Mesenchymal stem cell (in vitro differentiated cells and primary cell): Measurements from ENCODE around the gene GLIS2.

Experiments used
- DNase-seq: peaks from one replicate; pipeline ENCODE4 v3.0.0-alpha.2; 2013
- H2AFZ ChIP-seq: one replicate; pipeline ENCODE4 v1.6.1; 2013; ENCODE audit warnings: low read depth, mild to moderate bottlenecking, control low read depth, inconsistent platforms, low read length, moderate library complexity
- H2AK5ac ChIP-seq: 2 replicates; pipeline ENCODE4 v1.6.1; 2013; ENCODE audit warnings: low read length, moderate library complexity, mild to moderate bottlenecking, inconsistent platforms; ENCODE audit not compliant: severe bottlenecking
- H2BK120ac ChIP-seq: one replicate; pipeline ENCODE4 v1.6.1; 2013; ENCODE audit warnings: low read depth, mild to moderate bottlenecking, inconsistent platforms, low read length, moderate library complexity
- H2BK12ac ChIP-seq, 2 experiments: one replicate each; pipeline ENCODE4 v1.6.1; 2013; ENCODE audit warnings: inconsistent platforms in 2 of 2, low read length in 2 of 2, mild to moderate bottlenecking in 2 of 2, moderate library complexity in 2 of 2, control low read depth in 1 of 2
- H2BK15ac ChIP-seq: one replicate; pipeline ENCODE4 v1.6.1; 2013; ENCODE audit warnings: mild to moderate bottlenecking, low read depth, inconsistent platforms; ENCODE audit not compliant: poor library complexity, severe bottlenecking
- H2BK5ac ChIP-seq: 2 replicates; pipeline ENCODE4 v1.6.1; 2013; ENCODE audit warnings: low read depth, mild to moderate bottlenecking, low read length, control low read depth, inconsistent platforms; ENCODE audit not compliant: poor library complexity, severe bottlenecking
- H3K14ac ChIP-seq, 2 experiments: one replicate each; pipeline ENCODE4 v1.6.1; 2013; ENCODE audit warnings: inconsistent platforms in 2 of 2, low read length in 2 of 2, control low read depth in 1 of 2, mild to moderate bottlenecking in 1 of 2, moderate library complexity in 1 of 2
- H3K18ac ChIP-seq, 2 experiments: one replicate each; pipeline ENCODE4 v1.6.1; 2013; ENCODE audit warnings: inconsistent platforms in 2 of 2, low read length in 2 of 2, control low read depth in 1 of 2, low read depth in 1 of 2, mild to moderate bottlenecking in 1 of 2
- H3K23ac ChIP-seq, 2 experiments: one replicate each; pipeline ENCODE4 v1.6.1; 2013; ENCODE audit warnings: inconsistent platforms in 2 of 2, low read length in 2 of 2, mild to moderate bottlenecking in 2 of 2, moderate library complexity in 2 of 2, control low read depth in 1 of 2
- H3K27ac ChIP-seq: 2 replicates; pipeline ENCODE4 v1.5.1; 2013; ENCODE audit warnings: mild to moderate bottlenecking, moderate library complexity, low read length, control low read depth, inconsistent platforms; ENCODE audit not compliant: poor library complexity, severe bottlenecking
- H3K27me3 ChIP-seq, 2 experiments: 2 replicates each; pipeline versions ENCODE4 v1.6.1 to v1.7.0; 2013; ENCODE audit warnings: low read length in 2 of 2, mild to moderate bottlenecking in 2 of 2, moderate library complexity in 2 of 2, control low read depth in 1 of 2, inconsistent platforms in 1 of 2; ENCODE audit not compliant: control insufficient read depth in 1 of 2, insufficient read depth in 1 of 2
- H3K36me3 ChIP-seq, 2 experiments: 2 replicates each; pipeline versions ENCODE4 v1.6.1 to v1.7.0; 2013; ENCODE audit warnings: low read length in 2 of 2, control low read depth in 1 of 2, inconsistent platforms in 1 of 2, low read depth in 1 of 2, mild to moderate bottlenecking in 1 of 2; ENCODE audit not compliant: insufficient read depth in 2 of 2, control insufficient read depth in 1 of 2
- H3K4ac ChIP-seq, 2 experiments: one replicate each; pipeline ENCODE4 v1.6.1; 2013; ENCODE audit warnings: inconsistent platforms in 2 of 2, low read length in 2 of 2, mild to moderate bottlenecking in 2 of 2, moderate library complexity in 2 of 2, control low read depth in 1 of 2, low read depth in 1 of 2
- H3K4me1 ChIP-seq: 2 replicates; pipeline ENCODE4 v1.6.1; 2013; ENCODE audit warnings: low read depth, low read length, control low read depth; ENCODE audit not compliant: control insufficient read depth, insufficient read depth
- H3K4me2 ChIP-seq: 2 replicates; pipeline ENCODE4 v1.6.1; 2013; ENCODE audit warnings: low read length, mild to moderate bottlenecking, inconsistent platforms; ENCODE audit not compliant: poor library complexity, severe bottlenecking
- H3K4me3 ChIP-seq, 2 experiments: 2 replicates each; pipeline versions ENCODE4 v1.5.1 to v1.7.0; 2013; ENCODE audit warnings: low read length in 2 of 2, mild to moderate bottlenecking in 2 of 2, control low read depth in 1 of 2, low read depth in 1 of 2; ENCODE audit not compliant: insufficient read depth in 1 of 2
- H3K79me1 ChIP-seq: replicated peaks from 2 replicates; pipeline ENCODE4 v1.6.1; 2013; ENCODE audit warnings: mild to moderate bottlenecking, control low read depth, low read length, inconsistent platforms; ENCODE audit not compliant: poor library complexity, severe bottlenecking
- H3K9ac ChIP-seq: 2 replicates; pipeline ENCODE4 v1.7.0; 2013; ENCODE audit warnings: mild to moderate bottlenecking, low read length, moderate library complexity
- H3K9me3 ChIP-seq: 2 replicates; pipeline ENCODE4 v1.7.0; 2013; ENCODE audit warnings: mild to moderate bottlenecking, low read length; ENCODE audit not compliant: control insufficient read depth
- H4K8ac ChIP-seq: one replicate; pipeline ENCODE4 v1.6.1; 2013; ENCODE audit warnings: inconsistent platforms, mild to moderate bottlenecking, low read length, moderate library complexity
- H4K91ac ChIP-seq: one replicate; pipeline ENCODE4 v1.6.1; 2013; ENCODE audit warnings: mild to moderate bottlenecking, low read length, inconsistent platforms
- WGBS: methylation state at CpG from one replicate; pipeline ENCODE4 v1.1.7; 2013; ENCODE audit warnings: mixed read lengths; 5-methylcytosine and 5-hydroxymethylcytosine counted together

GLIS2 gene

DNA sequence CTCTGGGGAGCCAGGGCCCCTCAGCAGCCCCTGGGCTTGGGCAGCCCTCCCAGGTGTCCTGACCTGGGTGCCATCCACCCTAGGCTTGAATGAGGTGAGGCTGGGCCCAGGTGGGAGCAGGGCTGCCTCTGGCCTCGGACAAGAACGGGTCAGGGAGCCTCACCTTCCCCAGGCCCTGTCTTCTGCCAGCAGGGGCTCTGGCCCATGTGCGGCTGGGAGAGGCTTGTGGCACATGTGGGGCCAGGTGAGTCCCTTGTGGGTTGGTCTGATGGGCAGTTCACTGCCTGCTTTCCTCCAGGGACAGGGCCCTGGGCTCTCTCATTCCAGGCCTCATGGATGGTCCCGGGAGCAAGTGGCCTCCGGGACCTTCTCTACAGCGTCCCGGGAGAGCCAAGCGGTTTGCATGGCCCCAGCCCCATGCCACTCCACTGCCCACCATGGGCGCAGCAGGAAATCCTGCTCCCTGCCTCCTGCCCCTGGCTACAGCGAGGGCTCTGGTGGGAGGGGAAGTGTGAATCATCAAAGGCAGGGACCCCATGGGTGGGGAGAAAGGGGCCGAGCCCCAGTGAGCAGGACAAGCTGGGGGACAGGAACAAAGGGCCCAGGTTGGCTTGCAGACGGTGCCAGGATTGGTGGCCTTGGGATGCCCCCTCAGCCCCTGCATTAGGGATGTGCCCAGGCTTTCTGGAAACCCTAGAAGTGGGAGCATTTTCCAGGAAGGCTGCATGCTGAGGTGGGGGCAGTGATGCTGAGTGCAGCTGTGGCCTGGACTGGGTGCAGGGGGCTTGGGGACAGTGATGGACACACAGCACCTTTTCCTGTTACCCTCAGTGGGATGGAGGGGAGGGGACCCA is 68.0 kb downstream of the GLIS2 start:
- Histone ChIP-seq H3K4ac (no peak overlapping the region), H3K27ac (no peak overlapping the region), H3K79me1 (peaks cover 34% of the 10 kb centered on the region), H3K23ac (peak overlapping the region in 1 of 2 experiments; percentile 26), H3K36me3 (peaks cover 49 to 68% of the 10 kb centered on the region in 2 experiments), H3K4me1 (peaks cover 76% of the 10 kb centered on the region), H2BK15ac (no peak overlapping the region), H3K14ac (no peak overlapping the region), H2BK12ac (no peak overlapping the region), H2AK5ac (no peak overlapping the region), H3K4me2 (no peak overlapping the region), H4K91ac (peak overlapping the region; percentile 46), H3K9me3 (no peaks in the 10 kb centered on the region), H2AFZ (no peak overlapping the region), H2BK5ac (no peak overlapping the region), H3K18ac (peak overlapping the region in 1 of 2 experiments; percentile 61), H4K8ac (no peak overlapping the region), H3K9ac (peak overlapping the region; percentile 63), H2BK120ac (no peak overlapping the region), H3K27me3 (no peaks in the 10 kb centered on the region), H3K4me3 (no peak overlapping the region)
- no peak for DNase-seq
- 86% methylated on average over 8 of the region's 12 CpGs for WGBS

DNA sequence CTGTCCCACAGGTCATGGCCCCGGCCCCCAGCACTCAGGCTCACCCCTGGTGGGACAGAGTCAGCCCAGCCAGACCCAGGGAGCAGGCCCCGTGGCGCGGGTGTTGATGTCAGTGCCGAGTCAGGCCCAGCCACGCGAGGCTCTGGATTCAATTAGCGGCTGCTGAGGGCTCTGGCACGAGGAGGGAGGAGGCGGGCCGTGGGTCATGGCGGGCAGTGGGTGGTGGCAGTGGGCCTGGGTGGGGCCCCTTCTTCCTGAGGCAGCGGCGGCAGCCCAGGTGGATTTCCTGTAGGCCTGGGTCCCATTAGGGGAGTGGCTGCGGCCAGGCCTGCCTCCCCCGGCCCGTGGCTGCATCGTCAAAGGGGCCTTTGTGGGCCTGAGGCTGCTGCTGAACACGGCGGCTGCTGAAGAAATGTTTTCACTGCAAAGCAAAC is 68.7 kb downstream of the GLIS2 start:
- 73% methylated on average over 20 of the region's 20 CpGs for WGBS
- Histone ChIP-seq H3K4me3 (no peak overlapping the region), H2BK15ac (no peak overlapping the region), H2AK5ac (no peak overlapping the region), H3K4me2 (no peak overlapping the region), H3K9me3 (no peaks in the 10 kb centered on the region), H3K36me3 (peaks cover 43 to 66% of the 10 kb centered on the region in 2 experiments), H3K27ac (no peak overlapping the region), H2AFZ (no peak overlapping the region), H2BK120ac (no peak overlapping the region), H2BK5ac (no peak overlapping the region), H3K23ac (peak overlapping the region in 1 of 2 experiments; percentile 26), H2BK12ac (peak overlapping the region in 1 of 2 experiments; percentile 7), H4K8ac (peak overlapping the region; percentile 68), H3K9ac (peak overlapping the region; percentile 63), H3K27me3 (no peaks in the 10 kb centered on the region), H3K79me1 (peaks cover 27% of the 10 kb centered on the region), H3K4ac (peak overlapping the region in 1 of 2 experiments; percentile 30), H3K14ac (no peak overlapping the region), H4K91ac (peak overlapping the region; percentile 46), H3K18ac (peak overlapping the region in 1 of 2 experiments; percentile 7), H3K4me1 (peaks cover 76% of the 10 kb centered on the region)
- DNase-seq, result no peak

DNA sequence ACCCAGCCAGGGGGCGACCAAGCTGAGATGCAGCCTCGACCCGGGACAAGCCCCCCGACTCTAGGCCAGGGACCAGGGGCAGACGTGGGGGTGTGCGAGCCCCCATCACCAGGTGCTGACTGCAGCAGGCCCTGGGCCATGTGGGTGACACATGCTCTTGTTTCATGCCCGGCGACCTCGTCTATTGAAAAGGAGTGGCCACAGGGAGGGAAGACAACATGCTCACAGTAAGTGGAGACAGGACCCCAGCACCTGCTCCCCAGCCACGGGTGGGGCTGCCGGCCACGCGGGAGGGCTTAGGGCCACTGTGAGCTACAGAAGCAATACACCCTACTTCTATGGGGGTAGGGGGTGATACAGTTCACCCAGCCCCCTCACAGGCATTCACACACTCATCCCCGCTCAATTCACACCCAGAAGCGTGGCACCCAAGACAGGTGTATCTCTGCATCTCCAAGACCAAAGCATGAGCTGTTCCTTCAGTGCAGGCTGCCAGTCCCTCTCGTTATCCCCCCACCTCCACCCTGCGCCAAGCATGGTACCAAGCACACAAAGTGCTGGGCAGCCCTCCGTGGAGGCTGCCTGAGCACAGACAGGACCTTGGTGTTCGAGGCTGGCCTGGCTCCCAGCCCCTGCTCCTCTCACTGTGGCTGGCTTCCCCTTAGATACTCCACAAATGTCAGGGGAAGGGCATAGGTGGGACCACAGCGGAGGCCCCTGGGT is 69.4 kb downstream of the GLIS2 start:
- Histone ChIP-seq H3K4me2 (no peak overlapping the region), H3K4me3 (no peak overlapping the region), H2BK12ac (peak overlapping the region in 1 of 2 experiments; percentile 11), H3K18ac (no peak overlapping the region), H4K91ac (peak overlapping the region; percentile 29), H3K36me3 (peaks cover 44 to 68% of the 10 kb centered on the region in 2 experiments), H2BK5ac (no peak overlapping the region), H2AK5ac (no peak overlapping the region), H2AFZ (no peak overlapping the region), H3K9me3 (no peaks in the 10 kb centered on the region), H3K23ac (no peak overlapping the region), H3K9ac (peak overlapping the region; percentile 58), H2BK120ac (no peak overlapping the region), H4K8ac (peak overlapping the region; percentile 19), H2BK15ac (no peak overlapping the region), H3K27ac (no peak overlapping the region), H3K79me1 (peaks cover 27% of the 10 kb centered on the region), H3K4me1 (peaks cover 75% of the 10 kb centered on the region), H3K27me3 (no peaks in the 10 kb centered on the region), H3K4ac (no peak overlapping the region), H3K14ac (no peak overlapping the region)
- no peak for DNase-seq
- 86% methylated on average over 15 of the region's 20 CpGs for WGBS
